Stimulated activated naive CD8-positive, alpha-beta T cell treated with anti-CD3 and anti-CD28 coated beads, Interleukin-15, Interleukin-2, amounts not matched to agents 100 U/mL and 50 U/mL, for 24 hours (primary cell): ENCODE measurements around the gene C2orf49.

Experiments used
- ATAC-seq: fragments of 150-1000 bp; cut with Tn5 transposase; one replicate; pipeline ENCODE4 v1.10.0; 2021
- DNase-seq: peaks from one replicate; pipeline ENCODE4 v3.0.0; 2021

The C2orf49 gene

GRCh38 chr2:105383432-105384166 lies 46.3 kb downstream of the C2orf49 start:
- no peak for ATAC-seq

GRCh38 chr2:105384216-105384615 lies 46.9 kb downstream of the C2orf49 start:
- DNase-seq: no peak
- no peak for ATAC-seq

More at GRCh38 chr2:105383432-105384166, 46.3 kb downstream of the C2orf49 start:
- no peak for DNase-seq

- no peak for DNase-seq
- no peak for ATAC-seq
Observed at GRCh38 chr2:105384861-105385260, 47.5 kb downstream of the C2orf49 start.

- DNase-seq (no peak), ATAC-seq (no peak)
Observed at GRCh38 chr2:105385731-105386540, 48.6 kb downstream of the C2orf49 start.

GRCh38 chr2:105387225-105387624 lies 49.9 kb downstream of the C2orf49 start:
- no peak for ATAC-seq

GRCh38 chr2:105388971-105389381 lies 51.6 kb downstream of the C2orf49 start:
- DNase-seq: no peak
- ATAC-seq: no peak

More at GRCh38 chr2:105387225-105387624, 49.9 kb downstream of the C2orf49 start:
- DNase-seq: no peak

- ATAC-seq: no peak
- no peak for DNase-seq
Observed at GRCh38 chr2:105390454-105390853, 53.1 kb downstream of the C2orf49 start.

- DNase-seq (no peak), ATAC-seq (no peak)
Observed at GRCh38 chr2:105391058-105391627, 53.8 kb downstream of the C2orf49 start.

GRCh38 chr2:105391763-105392662 lies 54.7 kb downstream of the C2orf49 start:
- DNase-seq: no peak
- no peak for ATAC-seq

- DNase-seq: no peak
- ATAC-seq: no peak
Observed at GRCh38 chr2:105393373-105394055, 56.2 kb downstream of the C2orf49 start.

- DNase-seq: no peak
- no peak for ATAC-seq
Observed at GRCh38 chr2:105394951-105395611, 57.7 kb downstream of the C2orf49 start.

- DNase-seq (no peak), ATAC-seq (no peak)
Observed at GRCh38 chr2:105395691-105396090, 58.4 kb downstream of the C2orf49 start.

- peak; percentile 64 for DNase-seq
- peak; percentile 91 for ATAC-seq
Observed at GRCh38 chr2:105396254-105397024, 59.1 kb downstream of the C2orf49 start.

GRCh38 chr2:105397025-105397722 lies 59.8 kb downstream of the C2orf49 start:
- DNase-seq (no peak), ATAC-seq (no peak)

- DNase-seq: no peak
- ATAC-seq: no peak
Observed at GRCh38 chr2:105397953-105398335, 60.6 kb downstream of the C2orf49 start.

- ATAC-seq (peak; percentile 87), DNase-seq (peak; percentile 77)
Observed at GRCh38 chr2:105398336-105399206, 61.2 kb downstream of the C2orf49 start, which contains the start of gene FHL2. Gene FHL2 (minus strand): TSS chr2:105399051. CDS start chr2:105386516, 12,535 bp downstream.
